SHP77 treated with DMSO at 0.1 percent for 48 hours (cell line): ENCODE results near the gene CHURC1.
A peak's percentile ranks its signal among the peaks of the same experiment; 100 is the strongest.

Experiments used
- DNase-seq: peaks from one replicate; lab custom pipeline; 2025; lab: John Stamatoyannopoulos, UW

CHURC1 gene

DNA sequence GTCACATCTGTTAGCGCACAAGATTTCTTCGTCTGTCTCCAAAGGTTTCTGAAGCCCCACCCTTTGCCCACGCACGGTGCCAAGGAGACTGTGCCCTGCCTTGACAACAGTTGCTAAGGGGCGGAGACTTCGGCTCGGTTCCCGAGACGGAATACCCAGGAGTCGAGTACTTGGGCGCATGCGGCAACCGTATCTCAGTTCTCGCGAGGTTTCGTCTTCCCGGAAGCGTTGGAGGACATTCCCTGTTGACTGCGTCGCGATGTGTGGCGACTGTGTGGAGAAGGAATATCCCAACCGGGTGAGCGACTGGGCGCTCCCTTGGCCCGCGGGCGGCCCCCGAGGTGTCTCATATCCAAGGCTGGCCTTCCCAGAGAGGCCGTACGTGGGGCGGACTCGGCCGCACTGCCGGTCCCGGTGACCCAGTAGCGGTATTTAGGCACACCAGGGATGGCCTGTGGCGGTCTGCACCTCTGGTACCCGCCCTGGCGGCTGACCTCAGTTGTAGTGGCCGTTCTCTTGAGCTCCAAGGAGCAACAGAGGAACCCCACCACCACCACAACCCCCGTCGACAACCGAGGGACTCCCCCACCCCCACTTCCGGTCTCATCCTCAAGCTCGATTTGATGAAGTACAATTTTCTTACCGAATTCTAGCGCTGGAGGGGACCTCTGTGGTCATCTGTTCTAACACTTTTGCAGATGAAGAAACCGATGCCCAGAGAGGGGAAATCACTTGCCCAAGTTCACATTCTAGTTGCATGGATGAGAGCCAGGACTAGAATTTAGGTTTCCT, at the start of gene CHURC1:
CHURC1 (plus strand) TSS at position 219 of the 792 bp plus-strand sequence; CDS start at position 260, 41 bp downstream.
- peak; percentile 92 for DNase-seq

GRCh38 chr14:64865109-64865508, 49.1 kb upstream of the CHURC1 start:
- no peak for DNase-seq

GRCh38 chr14:64865992-64866391, 48.3 kb upstream of the CHURC1 start:
- no peak for DNase-seq

DNA sequence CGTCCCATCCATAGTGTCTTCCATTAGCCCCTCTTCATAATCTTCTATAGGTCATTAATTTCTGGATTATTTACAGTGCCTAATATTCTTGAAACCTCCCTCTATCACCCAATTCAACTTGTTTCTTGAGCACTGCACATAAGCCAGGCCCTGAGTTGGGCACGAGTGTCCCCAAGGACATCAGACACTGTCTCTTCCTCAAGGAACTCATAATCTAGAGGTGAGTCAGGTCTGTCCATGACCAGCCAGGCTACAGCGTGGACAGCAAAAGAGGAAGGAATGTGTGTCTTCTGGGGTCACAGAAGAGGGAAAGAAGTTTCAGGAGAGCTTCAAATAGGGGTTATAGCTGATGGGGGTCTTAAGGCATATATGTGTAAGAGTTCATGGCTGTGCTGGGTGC, 47.1 kb upstream of the CHURC1 start:
- DNase-seq, result no peak

GRCh38 chr14:64868379-64868778, 45.9 kb upstream of the CHURC1 start:
- no peak for DNase-seq

DNA sequence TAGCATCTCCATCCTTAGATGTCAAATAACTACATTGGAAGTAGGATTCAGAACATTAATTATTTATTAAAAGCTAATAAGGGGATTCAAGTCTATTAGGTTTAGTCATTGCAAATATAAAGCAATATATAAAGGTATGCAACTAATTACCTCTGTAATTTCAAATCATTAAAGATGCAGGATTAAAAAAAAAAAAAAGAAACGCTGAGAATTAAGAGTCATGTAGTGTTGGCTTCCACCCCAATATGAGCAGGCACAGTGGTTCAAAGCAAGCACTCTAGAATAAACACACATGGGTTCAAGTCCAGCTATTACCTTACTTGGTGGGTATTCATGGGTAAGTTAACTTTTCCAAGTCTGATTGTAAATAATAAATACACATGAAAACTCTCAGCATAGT, 45.4 kb upstream of the CHURC1 start:
- no peak for DNase-seq

DNA sequence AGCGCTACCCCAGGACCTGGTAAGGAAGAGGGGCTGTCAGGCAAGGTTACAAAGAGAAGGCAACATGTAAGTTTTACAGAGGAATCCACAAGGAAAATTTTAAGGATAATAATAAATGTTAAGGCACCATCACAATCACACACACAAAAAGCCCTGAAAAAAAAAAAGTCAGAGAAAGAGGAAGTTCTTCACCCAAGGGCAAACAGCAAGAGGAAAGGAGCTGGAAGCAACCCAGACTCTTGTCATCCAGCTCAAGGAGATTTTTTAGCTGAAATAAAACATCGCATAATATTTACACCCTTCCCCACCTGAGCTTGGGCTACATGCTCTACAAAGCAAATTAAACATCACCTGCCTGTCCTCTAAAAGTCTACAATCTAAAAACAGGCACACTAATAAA, 44.1 kb upstream of the CHURC1 start:
- DNase-seq, result no peak

- DNase-seq, result no peak
Measured at GRCh38 chr14:64871344-64871743, 42.9 kb upstream of the CHURC1 start.

DNA sequence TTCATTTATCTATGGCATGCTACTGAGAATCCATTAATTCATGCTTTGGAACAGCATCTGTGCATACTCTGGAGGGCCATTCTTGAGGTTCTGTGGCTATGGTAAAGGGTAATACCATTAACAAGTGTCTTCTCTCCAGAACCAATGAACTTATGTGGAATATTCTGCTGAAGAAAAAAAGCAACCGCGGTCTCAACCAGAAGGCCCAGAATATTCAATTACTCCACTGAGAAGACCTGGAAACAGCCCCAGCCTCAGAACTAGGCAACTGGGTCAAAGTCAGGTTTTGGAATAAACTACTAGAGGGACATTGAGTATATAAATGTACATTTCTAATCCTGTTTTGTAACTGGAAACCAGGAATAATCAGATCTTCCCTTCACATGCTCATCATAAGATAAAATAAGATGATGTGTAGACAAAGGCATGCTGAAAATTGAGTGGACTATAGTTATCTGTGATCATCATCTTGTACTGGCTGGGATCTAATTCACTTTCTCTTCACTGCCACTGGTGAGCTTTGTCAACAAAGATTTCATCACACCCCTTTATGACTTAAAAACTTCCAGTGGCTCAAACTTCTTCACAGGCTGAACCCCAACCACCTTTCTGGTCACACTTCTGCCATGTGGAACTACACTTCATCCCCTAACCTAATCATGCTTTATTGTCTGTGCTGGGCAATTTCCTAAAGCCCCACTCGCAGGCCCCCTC, 40.6 kb upstream of the CHURC1 start:
- DNase-seq, result no peak

- no peak for DNase-seq
Measured at GRCh38 chr14:64875350-64875749, 38.9 kb upstream of the CHURC1 start.

- DNase-seq, result no peak
Measured at GRCh38 chr14:64877846-64878245, 36.4 kb upstream of the CHURC1 start.

- DNase-seq, result no peak
Measured at GRCh38 chr14:64878837-64879634, 35.2 kb upstream of the CHURC1 start.

DNA sequence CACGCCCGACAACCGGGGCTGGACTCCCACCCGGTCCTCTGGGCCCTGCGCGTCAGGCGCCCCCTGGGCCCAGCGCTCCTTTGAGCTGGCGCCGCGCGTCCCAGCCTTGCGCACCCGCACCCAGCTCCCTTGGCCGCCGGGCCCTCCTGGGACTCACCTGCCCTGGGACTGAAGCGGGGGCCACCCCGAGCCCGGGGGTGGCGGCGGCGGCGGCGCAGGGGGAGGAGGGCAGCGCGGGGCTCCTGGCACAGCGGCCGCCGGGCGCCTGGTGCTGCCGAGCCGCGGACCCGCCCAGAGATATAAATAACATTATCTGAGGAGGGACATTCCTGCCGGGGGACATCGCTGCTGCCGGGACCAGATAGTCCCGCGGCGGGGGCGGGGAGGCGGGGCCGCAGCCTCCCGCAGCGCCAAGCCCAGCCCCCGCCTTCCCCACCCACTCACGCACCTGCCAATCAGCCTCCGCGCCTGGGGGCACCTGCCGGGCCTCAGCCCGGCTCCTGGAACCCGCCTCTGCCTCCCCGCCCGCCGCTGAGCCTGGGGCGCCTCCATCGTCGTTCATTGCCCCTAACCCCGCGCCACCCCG, 34.5 kb upstream of the CHURC1 start, which contains the start of gene SPTB:
SPTB (minus strand) TSS at position 273 of the 586 bp plus-strand sequence. CDS start 56,813 bp downstream, outside the sequence.
- DNase-seq, result peak; percentile 30

DNA sequence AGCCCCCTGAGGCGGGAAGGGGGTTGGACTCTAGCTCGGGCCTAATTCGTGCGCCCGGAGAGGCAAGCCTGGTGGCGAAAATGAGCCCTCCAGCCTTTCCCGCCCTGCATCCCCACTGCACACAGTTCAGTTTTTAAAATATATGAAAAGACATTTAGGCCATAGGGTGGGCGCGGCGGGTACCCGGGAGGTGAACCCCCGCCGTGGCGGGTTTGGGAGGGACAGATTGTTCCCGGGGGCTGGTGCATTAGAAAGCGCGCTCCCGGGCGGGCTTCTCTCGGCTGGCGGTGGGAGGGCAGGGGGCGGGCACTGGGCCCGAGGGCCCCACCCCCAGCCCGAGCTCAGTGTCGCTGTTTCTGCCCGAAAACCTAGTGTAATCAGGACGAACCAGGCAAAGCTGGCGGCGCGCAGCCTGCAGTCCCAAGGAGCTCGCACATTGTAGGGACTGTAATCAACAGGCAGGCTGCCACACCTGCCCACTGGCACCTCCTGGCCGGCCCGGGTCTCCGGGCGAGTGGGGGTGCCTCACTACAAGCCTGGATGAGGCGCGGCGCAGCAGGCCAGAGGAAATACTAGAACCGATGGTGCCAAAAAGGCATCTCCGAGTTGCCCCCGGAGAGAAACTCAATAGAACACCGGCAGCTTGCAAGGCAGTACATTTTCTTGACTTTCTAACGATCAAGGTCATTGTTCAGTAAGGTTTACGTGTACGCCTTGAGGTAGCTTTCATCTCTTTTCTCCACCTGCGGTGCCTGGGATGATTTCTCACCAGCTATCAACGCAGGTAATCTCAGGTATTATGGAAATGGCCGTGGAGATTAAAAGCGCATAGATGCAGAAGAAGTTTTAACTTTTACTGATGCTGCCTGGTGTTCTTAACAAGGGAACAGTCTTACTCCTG, 33.8 kb upstream of the CHURC1 start:
- no peak for DNase-seq

- no peak for DNase-seq
Measured at GRCh38 chr14:64885559-64885958, 28.7 kb upstream of the CHURC1 start.

- DNase-seq, result no peak
Measured at GRCh38 chr14:64889352-64889751, 24.9 kb upstream of the CHURC1 start.

- no peak for DNase-seq
Measured at GRCh38 chr14:64891173-64891838, 22.9 kb upstream of the CHURC1 start.

DNA sequence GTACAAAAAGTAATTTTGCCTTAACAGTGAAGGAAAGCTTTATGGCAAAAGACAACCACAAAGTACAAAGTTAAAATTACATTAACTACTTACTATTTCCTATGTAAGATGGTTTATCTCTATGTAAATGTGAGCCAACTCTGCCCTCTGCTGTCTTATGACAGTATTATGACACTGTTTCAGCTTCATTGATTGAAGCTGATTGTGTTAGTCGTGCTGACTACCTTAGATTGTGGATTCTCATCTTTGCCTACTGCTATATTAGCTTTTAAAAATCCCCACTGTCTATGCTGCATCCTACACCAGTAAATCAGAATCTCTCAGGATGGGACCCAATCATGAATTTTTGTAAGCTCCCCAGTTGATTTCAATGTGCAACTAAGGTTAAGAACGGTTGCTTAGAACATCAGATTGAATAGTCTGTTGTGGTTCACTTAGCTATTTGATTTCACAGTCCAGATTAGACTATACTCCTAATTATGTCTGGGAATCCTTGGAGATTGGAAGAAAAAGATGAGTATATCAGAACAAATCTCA, 22.3 kb upstream of the CHURC1 start:
- peak; percentile 75 for DNase-seq

DNA sequence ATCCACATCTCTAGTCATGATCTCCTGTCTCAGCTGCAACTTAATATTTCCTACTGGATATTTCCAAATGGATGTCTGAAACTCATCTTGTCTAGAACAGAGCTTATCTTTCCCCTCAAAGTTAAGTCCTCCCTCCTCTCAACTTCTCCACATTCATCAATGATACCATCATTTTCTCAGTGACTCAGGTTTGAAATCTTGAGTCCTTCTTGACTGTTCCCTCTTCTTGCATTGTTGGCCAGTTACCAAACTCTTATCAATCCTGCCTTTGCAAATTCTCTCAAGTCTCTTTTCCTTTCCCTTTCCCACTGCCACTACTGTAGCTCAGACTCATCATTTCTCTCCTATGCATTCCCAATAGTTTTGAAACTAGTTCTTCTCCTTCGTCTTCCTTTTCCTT, 14.3 kb upstream of the CHURC1 start:
- no peak for DNase-seq

- no peak for DNase-seq
Measured at GRCh38 chr14:64906022-64906421, 8.2 kb upstream of the CHURC1 start.
